ENCODE results near the gene ABCA8.
"Not testable (repeated sequence)": the region's sequence is repeated elsewhere in the genome, so short reads cannot be mapped to it uniquely, and the experiment has no call there.

Gene ABCA8

DNA sequence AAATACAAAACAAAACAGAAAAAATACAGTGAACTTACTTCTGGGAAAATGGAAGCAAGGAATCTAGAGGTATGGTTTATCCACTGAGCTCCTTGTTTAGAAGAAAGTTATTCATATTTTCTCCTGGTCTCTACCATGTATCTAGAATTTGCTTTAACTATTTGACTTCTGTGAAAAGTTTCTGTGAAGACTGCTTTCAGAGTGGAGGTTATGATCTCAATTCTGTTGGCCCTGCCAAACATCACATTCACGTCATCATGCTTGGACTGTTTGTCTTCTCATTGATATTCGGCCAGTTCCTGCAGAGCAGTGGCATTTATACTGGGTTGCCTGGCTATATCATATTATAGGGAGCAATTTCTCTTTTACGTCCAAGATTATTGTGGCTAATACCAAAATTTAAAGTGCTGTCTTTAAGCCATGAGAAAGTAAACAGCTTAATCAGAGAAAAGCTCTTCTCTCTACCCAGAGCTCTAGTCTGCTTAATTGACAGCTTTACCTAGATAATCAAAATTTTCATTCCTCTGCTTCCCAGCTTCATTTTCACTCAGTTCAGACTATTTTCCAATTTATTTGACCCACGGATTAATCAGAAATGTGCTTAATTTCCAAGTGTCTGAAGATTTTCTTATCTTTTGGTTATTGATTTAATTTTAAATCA is at the start of gene ABCA8:
Gene ABCA8 (minus strand): TSS at position 212 of the 661 bp plus-strand sequence. CDS start 13,358 bp downstream, outside the sequence.
- DNase-seq (ENCODE audit: low spot score): no peak

- not testable (repeated sequence) for DNase-seq (ENCODE audit: low spot score)
Observed at GRCh38 chr17:69004759-69005158, 49.6 kb upstream of the ABCA8 start.

DNA sequence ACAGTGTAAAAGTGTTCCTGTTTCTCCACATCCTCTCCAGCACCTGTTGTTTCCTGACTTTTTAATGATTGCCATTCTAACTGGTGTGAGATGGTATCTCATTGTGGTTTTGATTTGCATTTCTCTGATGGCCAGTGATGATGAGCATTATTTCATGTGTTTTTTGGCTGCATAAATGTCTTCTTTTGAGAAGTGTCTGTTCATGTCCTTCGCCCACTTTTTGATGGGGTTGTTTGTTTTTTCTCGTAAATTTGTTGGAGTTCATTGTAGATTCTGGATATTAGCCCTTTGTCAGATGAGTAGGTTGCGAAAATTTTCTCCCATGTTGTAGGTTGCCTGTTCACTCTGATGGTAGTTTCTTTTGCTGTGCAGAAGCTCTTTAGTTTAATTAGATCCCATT is 44.6 kb upstream of the ABCA8 start:
- DNase-seq (ENCODE audit: low spot score): not testable (repeated sequence)

DNA sequence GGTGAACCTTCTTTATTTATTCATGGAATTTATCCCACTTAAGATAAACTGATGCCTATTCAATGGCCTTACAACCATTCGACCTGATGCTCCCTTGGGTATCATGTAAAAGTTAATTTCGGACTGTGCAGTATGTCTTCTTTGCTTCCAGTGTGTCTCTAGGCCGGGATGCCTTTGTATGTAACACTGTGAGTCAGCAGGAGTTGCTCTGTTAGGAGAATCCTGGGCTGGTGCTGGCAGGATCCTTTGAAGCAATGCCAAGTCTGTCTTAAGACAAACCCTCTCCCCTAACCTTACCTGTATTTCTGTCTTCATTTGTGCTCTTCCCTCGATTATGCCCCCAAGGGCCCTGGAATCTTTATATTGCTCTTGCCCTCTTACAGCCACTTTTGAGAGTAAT is 37.9 kb upstream of the ABCA8 start:
- DNase-seq (ENCODE audit: low spot score): no peak

- DNase-seq (ENCODE audit: low spot score): no peak
Observed at GRCh38 chr17:68987966-68988365, 32.8 kb upstream of the ABCA8 start.

DNA sequence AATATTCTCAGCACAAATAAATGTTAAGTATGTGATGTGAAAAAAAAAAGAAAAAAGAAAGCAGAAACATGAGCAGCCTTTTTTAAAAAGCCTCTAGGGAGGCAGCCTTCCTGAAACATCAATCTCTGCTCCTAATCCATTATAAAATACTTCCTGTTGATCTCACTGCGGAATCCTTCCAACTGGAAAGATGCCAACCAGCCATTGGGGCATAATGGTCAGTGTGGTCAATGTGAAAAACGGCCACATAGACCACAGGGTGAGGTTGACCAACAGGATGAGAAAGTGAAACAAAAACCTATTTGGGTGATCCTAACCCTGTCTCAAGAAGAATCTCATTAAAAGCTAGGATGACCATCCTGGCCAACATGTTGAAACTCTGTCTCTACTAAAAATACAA is 26.1 kb upstream of the ABCA8 start:
- no peak for DNase-seq (ENCODE audit: low spot score)

- no peak for DNase-seq (ENCODE audit: low spot score)
Observed at GRCh38 chr17:68973098-68973846, 18.1 kb upstream of the ABCA8 start.

DNA sequence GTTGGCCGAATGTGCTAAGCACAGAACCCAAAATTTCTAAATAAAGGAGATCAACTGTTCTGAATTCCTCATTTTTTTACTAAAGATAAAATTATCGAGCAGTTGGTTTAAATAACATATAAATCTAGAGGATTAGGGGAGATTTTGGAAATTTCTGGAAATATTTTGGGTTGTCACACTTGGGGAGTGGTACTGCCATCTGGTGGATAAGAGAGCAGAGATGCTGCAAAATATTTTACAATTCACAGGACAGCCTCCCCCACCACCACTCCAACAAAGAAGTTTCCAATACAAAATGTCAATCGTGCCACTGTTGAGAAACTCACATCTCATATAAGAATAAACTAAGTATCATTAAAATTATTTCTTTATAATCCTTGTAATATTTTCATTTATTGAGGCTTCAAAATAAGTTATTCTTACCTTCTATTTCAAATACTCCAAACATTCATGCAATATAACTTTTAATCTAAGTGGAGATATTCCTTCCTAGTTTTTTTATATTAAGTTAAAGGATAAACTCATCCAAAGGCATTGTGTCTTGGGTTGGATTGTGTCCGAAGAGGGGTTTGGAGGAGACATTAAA is 17.0 kb upstream of the ABCA8 start:
- DNase-seq (ENCODE audit: low spot score): no peak

DNA sequence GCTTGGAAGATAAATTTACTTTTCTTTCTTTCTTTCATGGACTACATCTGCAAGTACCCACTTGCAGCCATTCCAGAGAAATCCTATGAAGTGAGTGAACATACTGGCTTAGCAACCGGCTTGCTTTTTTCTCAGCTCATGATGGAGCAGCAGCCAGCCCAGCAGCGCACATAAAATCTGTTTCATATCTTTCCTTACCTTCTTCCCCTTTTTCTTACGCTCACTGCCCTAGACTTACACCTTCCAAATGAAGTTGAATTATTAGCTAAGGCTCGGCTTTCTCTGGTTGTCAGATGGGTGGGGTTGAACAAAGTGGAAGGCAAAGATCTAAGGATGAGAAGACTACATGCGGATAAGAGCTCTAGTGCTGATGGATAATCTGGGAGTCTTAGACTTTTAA is 13.9 kb upstream of the ABCA8 start:
- no peak for DNase-seq (ENCODE audit: low spot score)

DNA sequence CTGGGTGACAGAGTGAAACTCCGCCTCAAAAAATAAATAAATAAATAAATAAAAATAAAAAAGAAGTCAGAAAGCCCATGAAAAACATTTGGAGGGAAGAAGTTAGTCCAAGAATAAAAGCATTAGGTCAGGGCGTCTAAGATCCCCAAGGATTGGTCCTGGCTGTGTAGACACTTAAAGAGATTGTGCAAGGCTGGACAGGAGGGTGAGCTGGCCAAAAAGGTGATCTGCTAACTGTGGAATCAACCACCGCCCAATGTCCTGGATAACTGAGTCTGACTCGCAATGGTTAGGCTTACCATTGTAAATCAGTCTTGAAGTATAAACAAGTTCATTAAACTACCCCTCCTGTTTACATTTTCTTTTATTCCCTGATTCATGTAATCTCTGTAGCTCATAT is 8.8 kb upstream of the ABCA8 start:
- no peak for DNase-seq (ENCODE audit: low spot score)

- DNase-seq (ENCODE audit: low spot score): no peak
Observed at GRCh38 chr17:68961214-68961882, 6.2 kb upstream of the ABCA8 start.

DNA sequence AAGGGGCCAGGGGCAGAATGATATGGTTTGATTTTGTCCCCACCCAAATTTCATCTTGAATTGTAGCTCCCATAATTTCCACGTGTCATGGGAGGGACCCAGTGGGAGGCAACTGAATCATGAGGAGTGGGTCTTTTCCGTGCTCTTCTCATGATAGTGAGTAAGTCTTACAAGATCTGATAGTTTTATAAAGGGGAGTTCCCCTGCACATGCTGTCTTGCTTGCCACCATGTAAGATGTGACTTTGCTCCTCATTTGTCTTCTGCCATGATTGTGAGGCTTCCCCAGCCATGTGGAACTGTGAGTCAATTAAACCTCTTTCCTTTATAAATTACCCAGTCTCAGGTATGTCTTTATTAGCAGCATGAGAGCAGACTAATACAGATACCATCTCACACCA is 3.9 kb upstream of the ABCA8 start:
- not testable (repeated sequence) for DNase-seq (ENCODE audit: low spot score)

DNA sequence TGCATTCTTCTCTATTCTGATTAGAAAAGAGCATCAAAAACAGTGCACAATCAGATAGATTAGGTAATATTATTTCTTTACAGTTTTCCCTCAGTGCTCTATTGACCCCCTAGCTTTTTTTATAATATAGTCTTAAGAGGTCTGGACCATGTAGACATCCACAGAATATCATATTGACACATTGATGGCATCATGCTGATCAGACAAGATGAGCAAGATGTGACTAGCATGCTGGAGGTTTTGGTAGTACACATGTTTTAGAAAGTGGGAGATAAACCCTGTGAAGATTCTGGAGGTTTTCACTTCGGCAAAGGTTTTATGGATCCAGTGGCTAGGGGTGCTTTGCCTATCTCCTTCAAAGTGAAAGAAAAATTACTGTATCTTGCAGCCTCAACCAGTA is 2.8 kb upstream of the ABCA8 start:
- no peak for DNase-seq (ENCODE audit: low spot score)

DNA sequence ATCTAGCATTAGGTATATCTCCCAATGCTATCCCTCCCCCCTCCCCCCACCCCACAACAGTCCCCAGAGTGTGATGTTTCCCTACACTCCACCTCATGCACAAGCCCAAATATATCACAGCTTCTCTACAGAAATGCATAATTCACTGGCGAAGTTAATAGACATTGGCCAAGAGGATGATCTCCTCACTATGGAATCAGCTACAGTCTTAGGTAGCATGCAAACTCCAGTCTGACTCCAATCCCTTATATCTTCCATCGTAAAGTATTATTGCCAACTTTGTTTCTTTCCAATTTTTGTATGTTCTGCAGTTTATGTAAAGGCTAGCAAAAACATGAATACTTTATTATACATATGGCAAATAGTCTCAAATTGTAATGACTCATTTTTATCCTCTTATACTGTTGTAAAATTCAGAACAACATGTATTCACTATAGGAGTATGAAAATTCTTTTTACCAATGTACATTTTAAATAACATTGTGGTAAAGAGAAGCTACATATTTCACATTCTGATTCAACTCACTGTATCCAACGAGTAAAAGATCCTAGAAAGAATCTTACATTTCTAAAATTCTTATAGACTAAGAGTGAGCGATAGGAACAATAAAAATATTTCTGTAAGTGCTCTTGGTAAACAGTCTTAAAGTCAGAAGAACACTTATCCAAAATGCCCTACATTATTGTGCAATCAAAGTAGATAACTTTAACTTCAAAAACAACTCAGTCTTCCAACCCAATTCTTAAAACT is 871 bp downstream of the ABCA8 start:
- DNase-seq (ENCODE audit: low spot score): no peak

GRCh38 chr17:68953340-68953997 is 1.7 kb downstream of the ABCA8 start:
- DNase-seq (ENCODE audit: low spot score): no peak

- no peak for DNase-seq (ENCODE audit: low spot score)
Observed at GRCh38 chr17:68950725-68951124, 4.5 kb downstream of the ABCA8 start.

- DNase-seq (ENCODE audit: low spot score): not testable (repeated sequence)
Observed at GRCh38 chr17:68947868-68948267, 7.3 kb downstream of the ABCA8 start.

DNA sequence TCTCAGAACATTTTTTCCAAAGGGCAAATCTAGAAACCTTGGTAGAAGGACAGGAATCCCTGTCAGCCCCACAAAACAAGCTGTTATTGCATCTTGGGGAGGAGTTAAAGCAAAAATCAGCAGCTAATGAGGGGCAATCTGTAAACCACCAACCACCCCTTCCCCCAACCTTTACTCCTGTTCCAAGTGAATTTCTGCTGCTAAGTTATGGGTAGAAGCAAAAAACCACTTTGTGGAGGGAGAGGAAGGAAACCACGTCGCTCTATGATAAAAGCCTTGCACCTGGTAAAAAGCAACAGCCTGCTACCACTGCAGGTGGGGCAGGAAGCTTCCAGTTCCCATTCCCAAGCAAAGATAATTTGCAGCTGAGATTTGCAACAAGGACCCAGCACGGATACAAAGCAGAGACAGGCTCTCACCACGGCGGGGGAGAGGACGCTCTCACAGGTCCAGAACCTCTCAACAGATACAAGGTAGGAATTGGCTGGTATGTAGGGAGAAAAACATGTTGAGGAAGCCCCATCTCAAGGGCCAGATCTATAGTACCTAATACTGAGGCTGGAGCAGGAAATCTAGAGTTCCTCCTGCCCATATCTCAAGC is 10.7 kb downstream of the ABCA8 start:
- no peak for DNase-seq (ENCODE audit: low spot score)

- DNase-seq (ENCODE audit: low spot score): not testable (repeated sequence)
Observed at GRCh38 chr17:68943812-68944182, 11.4 kb downstream of the ABCA8 start.

DNA sequence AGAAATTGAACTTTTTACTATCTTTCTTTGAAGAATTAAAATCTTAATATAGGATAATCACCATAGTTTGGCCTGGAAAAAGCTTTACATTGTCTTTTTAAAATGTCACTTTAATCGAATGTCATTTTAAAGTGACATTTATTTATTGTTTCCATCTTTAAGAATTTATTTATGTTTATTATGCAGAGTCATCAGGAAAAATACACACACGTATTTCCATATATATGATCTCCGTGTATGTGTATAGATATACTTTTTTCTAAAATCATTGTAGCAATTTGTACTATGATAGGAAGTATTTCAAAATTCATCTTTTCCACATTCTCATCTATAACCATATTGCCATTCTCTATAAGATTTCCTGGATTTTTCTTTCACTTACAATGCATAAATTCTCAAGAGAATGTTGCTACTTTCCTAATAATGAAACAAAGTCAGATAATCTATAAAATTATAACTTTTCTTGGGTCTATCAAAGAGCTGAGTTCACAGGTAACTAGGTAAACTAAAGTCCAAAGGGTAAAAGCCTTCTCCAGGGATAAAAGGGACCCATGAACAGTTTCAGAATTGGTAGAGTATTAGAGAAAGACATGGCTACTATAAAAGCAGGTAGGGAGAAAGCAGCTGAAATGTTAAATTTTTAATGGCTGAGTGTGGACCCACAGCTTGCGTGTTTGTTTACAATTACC is 11.9 kb downstream of the ABCA8 start:
- DNase-seq (ENCODE audit: low spot score): no peak

GRCh38 chr17:68942389-68942788 is 12.8 kb downstream of the ABCA8 start:
- DNase-seq (ENCODE audit: low spot score): no peak
